ENCODE data around the gene USP46.

GRCh38 chr4:52566136-52567031, 92.7 kb downstream of the USP46 start:
- TF ChIP-seq ARHGAP35 (CRISPR knock-in tag; IDR thresholded peaks at IDR 0.05; ENCODE audit: borderline replicate concordance) (no peak), FOXK2 (IDR thresholded peaks at IDR 0.05) (no peak), ZIK1 (CRISPR knock-in tag; IDR thresholded peaks at IDR 0.05; ENCODE audit: borderline replicate concordance, low read depth) (no peak), PRDM10 (CRISPR knock-in tag; IDR thresholded peaks at IDR 0.05; ENCODE audit: low read depth) (no peak), BCLAF1 (IDR thresholded peaks at IDR 0.05) (no peak), EP300 (IDR thresholded peaks at IDR 0.05; ENCODE audit: low read depth in 2 of 2, low read length in 2 of 2) (no peak), EP300 (CRISPR knock-in tag; IDR thresholded peaks at IDR 0.05; ENCODE audit: borderline replicate concordance) (no peak), SRSF9 (IDR thresholded peaks at IDR 0.05; ENCODE audit: borderline replicate concordance, insufficient read depth, low read depth, low read length, poor library complexity, severe bottlenecking) (no peak), CEBPG (CRISPR knock-in tag; IDR thresholded peaks at IDR 0.05) (no peak), FOXP1 (IDR thresholded peaks at IDR 0.05) (no peak), FOXP1 (CRISPR knock-in tag; IDR thresholded peaks at IDR 0.05) (no peak), ZNF350 (CRISPR knock-in tag; IDR thresholded peaks at IDR 0.05; ENCODE audit: borderline replicate concordance, low read depth) (no peak)
- TF ChIP-seq, protein P1, sequence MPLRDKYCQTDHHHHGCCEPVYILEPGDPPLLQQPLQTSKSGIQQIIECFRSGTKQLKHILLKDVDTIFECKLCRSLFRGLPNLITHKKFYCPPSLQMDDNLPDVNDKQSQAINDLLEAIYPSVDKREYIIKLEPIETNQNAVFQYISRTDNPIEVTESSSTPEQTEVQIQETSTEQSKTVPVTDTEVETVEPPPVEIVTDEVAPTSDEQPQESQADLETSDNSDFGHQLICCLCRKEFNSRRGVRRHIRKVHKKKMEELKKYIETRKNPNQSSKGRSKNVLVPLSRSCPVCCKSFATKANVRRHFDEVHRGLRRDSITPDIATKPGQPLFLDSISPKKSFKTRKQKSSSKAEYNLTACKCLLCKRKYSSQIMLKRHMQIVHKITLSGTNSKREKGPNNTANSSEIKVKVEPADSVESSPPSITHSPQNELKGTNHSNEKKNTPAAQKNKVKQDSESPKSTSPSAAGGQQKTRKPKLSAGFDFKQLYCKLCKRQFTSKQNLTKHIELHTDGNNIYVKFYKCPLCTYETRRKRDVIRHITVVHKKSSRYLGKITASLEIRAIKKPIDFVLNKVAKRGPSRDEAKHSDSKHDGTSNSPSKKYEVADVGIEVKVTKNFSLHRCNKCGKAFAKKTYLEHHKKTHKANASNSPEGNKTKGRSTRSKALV (CRISPR knock-in tag; IDR thresholded peaks at IDR 0.05): no peak

Measured in HepG2 (cell line).